Stomach (tissue), 4 donors: ENCODE data around the gene BRI3BP.

Source experiments
- CTCF ChIP-seq, 7 experiments: fragments of 450-650 bp in 4 of 7; fragments of 200-600 bp in 3 of 7; sonication (generic) in 3 of 7; IDR thresholded peaks; one replicate each; pipeline ENCODE4 v1.5.1; 2016 to 2019; ENCODE audit warnings: antibody characterized with exemption in 7 of 7, control low read depth in 2 of 7, mild to moderate bottlenecking in 1 of 7
- POLR2A ChIP-seq, 4 donors: fragments of 450-650 bp; IDR thresholded peaks; one replicate each; pipeline ENCODE4 v1.6.1; 2016; ENCODE audit warnings: antibody characterized with exemption in 4 of 4, control low read depth in 2 of 4, mild to moderate bottlenecking in 1 of 4, moderate library complexity in 1 of 4

- TF ChIP-seq CTCF (IDR thresholded peaks at IDR 0.05) (no peak), POLR2A (IDR thresholded peaks at IDR 0.05) (no peak)
Observed at GRCh38 chr12:125055591-125055990, 62.1 kb downstream of the BRI3BP start.
